Measurements from ENCODE around the gene TLCD2. TPM values are rescaled to one million over a fixed set of nuclear protein-coding genes. Genes with fewer than 3 reads are reported as not detected.
A peak's percentile ranks its signal among the peaks of the same experiment; 100 is the strongest.

Gene TLCD2
- total and polyA plus RNA-seq, 2 of the 13 experiments (the other 11 are each of a cell fraction or from before 2014, with no cell fraction given) = 0.90 to 1.1 TPM

DNA sequence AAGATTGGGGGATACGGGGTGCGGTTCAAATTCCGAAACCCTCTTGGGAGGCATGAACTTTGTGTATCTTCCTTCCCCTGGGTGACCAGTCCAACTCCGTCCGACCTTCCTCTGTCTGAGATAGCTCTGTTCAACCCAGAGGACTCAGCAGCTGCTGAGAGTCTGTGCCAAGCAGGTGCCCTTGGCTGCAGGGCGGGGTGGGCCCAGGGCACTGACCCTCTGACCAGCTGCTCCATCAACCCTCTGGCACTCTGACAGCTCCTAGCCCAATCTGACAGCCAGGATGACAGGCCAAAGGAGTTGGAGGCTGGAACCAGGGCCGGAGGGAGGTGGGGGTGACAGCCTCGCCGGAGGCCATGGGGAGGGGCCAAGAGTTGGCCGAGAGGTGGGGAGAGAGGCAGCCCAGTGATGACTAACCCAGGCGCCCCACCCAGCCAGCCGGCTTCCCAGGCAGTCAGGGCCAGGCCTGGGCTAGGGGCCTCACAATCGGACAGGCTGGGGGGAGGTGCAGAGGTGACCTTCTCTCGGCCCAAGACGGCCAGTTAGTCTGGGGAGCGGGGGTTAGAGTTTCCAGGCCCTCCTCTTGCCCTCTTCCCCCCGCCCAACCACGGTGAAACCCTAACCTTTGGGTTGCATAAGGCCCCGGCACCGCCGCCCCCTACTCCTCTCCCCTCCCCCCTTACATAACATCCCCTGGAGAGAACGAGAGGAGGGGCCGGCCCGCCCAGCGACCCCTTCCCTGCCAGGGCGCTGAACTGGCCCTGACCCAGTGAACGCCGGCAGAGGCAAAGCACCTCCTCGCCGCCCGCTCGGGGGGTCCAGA, 5.0 kb upstream of the TLCD2 start (continued):
- TF ChIP-seq TSC22D2 (CRISPR knock-in tag; IDR thresholded peaks at IDR 0.05; ENCODE audit: borderline replicate concordance) (no peak), SP2 (CRISPR knock-in tag; IDR thresholded peaks at IDR 0.05) (no peak), GPN1 (CRISPR knock-in tag; IDR thresholded peaks at IDR 0.05; ENCODE audit: borderline replicate concordance) (no peak), HOXA3 (CRISPR knock-in tag; IDR thresholded peaks at IDR 0.05) (peak; percentile 17; the same call in 1 of the 2 replicates), SOX5 (CRISPR knock-in tag; IDR thresholded peaks at IDR 0.05; ENCODE audit: borderline replicate concordance) (0 out of 2 replicates have a peak, but pooled peaks have one; percentile 45), ZNF790 (CRISPR knock-in tag; IDR thresholded peaks at IDR 0.05; ENCODE audit: borderline replicate concordance) (no peak; the same call in 1 of the 2 replicates), ZSCAN25 (CRISPR knock-in tag; IDR thresholded peaks at IDR 0.05) (peak; percentile 81; the same call in 1 of the 2 replicates), JARID2 (CRISPR knock-in tag; IDR thresholded peaks at IDR 0.05; ENCODE audit: insufficient replicate concordance) (no peak), HNRNPK (IDR thresholded peaks at IDR 0.05; ENCODE audit: low read depth, low read length, poor library complexity, severe bottlenecking) (no peak), HNRNPL (IDR thresholded peaks at IDR 0.05; ENCODE audit: low read depth, low read length) (peak; percentile 69; the same call in 1 of the 2 replicates), MTF2 (CRISPR knock-in tag; IDR thresholded peaks at IDR 0.05; ENCODE audit: borderline replicate concordance) (no peak), ZNF547 (CRISPR knock-in tag; IDR thresholded peaks at IDR 0.05) (peak; percentile 48; the same call in 1 of the 2 replicates), ATF7-NPFF (CRISPR knock-in tag; IDR thresholded peaks at IDR 0.05; ENCODE audit: low read depth) (peak; percentile 40; the same call in 1 of the 2 replicates), ZNF749 (CRISPR knock-in tag; IDR thresholded peaks at IDR 0.05; ENCODE audit: borderline replicate concordance) (peak; percentile 58; the same call in 1 of the 2 replicates), ESRRA (CRISPR knock-in tag; IDR thresholded peaks at IDR 0.05; ENCODE audit: low read depth) (peak; percentile 22; the same call in 1 of the 2 replicates), ZNF558 (CRISPR knock-in tag; IDR thresholded peaks at IDR 0.05; ENCODE audit: borderline replicate concordance) (no peak), ZNF569 (CRISPR knock-in tag; IDR thresholded peaks at IDR 0.05; ENCODE audit: borderline replicate concordance) (no peak), BHLHE40 (IDR thresholded peaks at IDR 0.05; ENCODE audit: low read length) (no peak), ETV6 (CRISPR knock-in tag; conservative IDR thresholded peaks at IDR 0.05) (0 out of 2 replicates have a peak, but pooled peaks have one; percentile 34), ZNF282 (IDR thresholded peaks at IDR 0.05; ENCODE audit: partially characterized antibody) (no peak), ZNF543 (CRISPR knock-in tag; IDR thresholded peaks at IDR 0.05) (peak; percentile 70), KAT7 (CRISPR knock-in tag; IDR thresholded peaks at IDR 0.05; ENCODE audit: borderline replicate concordance) (peak; percentile 74; the same call in 1 of the 2 replicates), ZNF343 (CRISPR knock-in tag; IDR thresholded peaks at IDR 0.05) (no peak)
- TF ChIP-seq, protein P1, sequence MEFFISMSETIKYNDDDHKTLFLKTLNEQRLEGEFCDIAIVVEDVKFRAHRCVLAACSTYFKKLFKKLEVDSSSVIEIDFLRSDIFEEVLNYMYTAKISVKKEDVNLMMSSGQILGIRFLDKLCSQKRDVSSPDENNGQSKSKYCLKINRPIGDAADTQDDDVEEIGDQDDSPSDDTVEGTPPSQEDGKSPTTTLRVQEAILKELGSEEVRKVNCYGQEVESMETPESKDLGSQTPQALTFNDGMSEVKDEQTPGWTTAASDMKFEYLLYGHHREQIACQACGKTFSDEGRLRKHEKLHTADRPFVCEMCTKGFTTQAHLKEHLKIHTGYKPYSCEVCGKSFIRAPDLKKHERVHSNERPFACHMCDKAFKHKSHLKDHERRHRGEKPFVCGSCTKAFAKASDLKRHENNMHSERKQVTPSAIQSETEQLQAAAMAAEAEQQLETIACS (CRISPR knock-in tag; IDR thresholded peaks at IDR 0.05) = no peak
- TF ChIP-seq, protein P2, sequence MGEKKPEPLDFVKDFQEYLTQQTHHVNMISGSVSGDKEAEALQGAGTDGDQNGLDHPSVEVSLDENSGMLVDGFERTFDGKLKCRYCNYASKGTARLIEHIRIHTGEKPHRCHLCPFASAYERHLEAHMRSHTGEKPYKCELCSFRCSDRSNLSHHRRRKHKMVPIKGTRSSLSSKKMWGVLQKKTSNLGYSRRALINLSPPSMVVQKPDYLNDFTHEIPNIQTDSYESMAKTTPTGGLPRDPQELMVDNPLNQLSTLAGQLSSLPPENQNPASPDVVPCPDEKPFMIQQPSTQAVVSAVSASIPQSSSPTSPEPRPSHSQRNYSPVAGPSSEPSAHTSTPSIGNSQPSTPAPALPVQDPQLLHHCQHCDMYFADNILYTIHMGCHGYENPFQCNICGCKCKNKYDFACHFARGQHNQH (CRISPR knock-in tag; IDR thresholded peaks at IDR 0.05) = no peak; the same call in 1 of the 2 replicates
- TF ChIP-seq, protein P3, sequence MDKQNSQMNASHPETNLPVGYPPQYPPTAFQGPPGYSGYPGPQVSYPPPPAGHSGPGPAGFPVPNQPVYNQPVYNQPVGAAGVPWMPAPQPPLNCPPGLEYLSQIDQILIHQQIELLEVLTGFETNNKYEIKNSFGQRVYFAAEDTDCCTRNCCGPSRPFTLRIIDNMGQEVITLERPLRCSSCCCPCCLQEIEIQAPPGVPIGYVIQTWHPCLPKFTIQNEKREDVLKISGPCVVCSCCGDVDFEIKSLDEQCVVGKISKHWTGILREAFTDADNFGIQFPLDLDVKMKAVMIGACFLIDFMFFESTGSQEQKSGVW (CRISPR knock-in tag; IDR thresholded peaks at IDR 0.05; ENCODE audit: borderline replicate concordance) = no peak
- TF ChIP-seq, protein P4, sequence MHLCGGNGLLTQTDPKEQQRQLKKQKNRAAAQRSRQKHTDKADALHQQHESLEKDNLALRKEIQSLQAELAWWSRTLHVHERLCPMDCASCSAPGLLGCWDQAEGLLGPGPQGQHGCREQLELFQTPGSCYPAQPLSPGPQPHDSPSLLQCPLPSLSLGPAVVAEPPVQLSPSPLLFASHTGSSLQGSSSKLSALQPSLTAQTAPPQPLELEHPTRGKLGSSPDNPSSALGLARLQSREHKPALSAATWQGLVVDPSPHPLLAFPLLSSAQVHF (CRISPR knock-in tag; IDR thresholded peaks at IDR 0.05) = no peak

Measured in HepG2 (cell line).